Activated CD4-positive, alpha-beta T cell treated with anti-CD3 and anti-CD28 coated beads, Interleukin-2, Interleukin-6, amounts not matched to agents 100 ng/mL and 50 ng/mL, durations not matched to agents 16 hours and 8 hours (primary cell): ENCODE measurements around the gene CORO1C.
A peak's percentile ranks its signal among the peaks of the same experiment; 100 is the strongest.

ENCODE experiments used
- DNase-seq: peaks from one replicate; pipeline ENCODE4 v3.0.0-alpha.2; 2020

Gene CORO1C

DNA sequence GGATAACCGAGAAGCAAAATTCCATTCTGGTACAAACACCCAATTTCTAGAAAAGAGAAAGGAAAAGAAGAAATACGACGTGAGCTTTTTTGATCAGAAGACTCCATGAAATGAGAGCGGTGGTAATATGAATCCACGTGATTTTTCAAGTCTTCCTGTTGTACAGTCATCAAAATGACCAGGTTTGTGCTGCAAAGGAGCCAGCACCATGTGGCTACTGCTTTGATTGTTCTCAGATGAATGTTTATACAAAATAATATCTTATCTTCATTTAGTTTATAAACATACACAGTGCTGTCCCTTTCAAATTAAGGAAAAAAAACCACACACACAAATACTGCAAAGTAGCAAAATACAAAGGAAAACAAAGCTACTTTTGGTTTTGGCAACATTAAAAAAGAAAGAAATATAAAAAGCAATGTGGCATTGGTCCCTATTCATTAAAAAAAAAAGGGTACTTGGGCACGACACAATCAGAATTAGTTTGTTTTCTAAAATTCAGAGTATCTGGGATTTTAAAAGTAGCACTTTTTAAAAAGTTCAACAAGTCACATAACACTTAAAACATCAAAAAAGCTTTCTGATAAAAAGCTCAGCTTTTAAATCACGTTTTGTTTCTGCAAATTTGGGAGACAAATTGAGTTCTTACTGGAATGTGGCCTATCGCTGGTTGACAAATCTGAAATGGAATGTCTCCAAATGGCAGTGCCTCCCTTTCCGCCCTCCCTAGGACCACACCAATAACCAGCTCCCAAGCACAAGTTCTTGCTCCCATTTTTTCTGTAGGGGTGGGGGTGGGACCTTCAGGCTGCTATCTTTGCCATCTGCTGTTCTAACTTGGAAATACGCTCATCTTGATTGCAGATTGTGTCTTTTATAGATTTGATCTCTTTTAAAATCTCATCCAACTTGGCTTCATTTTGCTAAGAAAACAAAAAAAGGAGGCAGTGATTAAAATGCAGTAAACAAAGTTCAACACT lies 84.4 kb downstream of the CORO1C start:
- DNase-seq, result no peak

- DNase-seq, result no peak
Measured at GRCh38 chr12:108645686-108646599, 85.4 kb downstream of the CORO1C start.

DNA sequence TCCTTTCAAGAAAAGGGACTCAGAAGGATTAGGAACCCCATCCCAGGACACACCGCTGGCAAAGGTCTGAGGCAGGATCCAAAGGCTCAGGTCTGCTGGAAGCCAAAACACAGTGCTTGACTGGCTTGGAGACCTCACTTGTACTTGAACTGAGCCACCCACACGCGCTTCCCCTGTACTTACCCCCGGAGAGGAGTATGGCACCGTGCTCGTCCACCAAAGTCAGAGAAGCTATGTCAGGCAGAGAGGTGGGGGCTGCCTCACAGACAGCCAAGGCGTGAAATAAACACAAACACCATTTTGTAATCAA lies 86.6 kb downstream of the CORO1C start:
- no peak for DNase-seq

- DNase-seq, result no peak
Measured at GRCh38 chr12:108643941-108644810, 87.1 kb downstream of the CORO1C start.

- no peak for DNase-seq
Measured at GRCh38 chr12:108642899-108643654, 88.2 kb downstream of the CORO1C start.

DNA sequence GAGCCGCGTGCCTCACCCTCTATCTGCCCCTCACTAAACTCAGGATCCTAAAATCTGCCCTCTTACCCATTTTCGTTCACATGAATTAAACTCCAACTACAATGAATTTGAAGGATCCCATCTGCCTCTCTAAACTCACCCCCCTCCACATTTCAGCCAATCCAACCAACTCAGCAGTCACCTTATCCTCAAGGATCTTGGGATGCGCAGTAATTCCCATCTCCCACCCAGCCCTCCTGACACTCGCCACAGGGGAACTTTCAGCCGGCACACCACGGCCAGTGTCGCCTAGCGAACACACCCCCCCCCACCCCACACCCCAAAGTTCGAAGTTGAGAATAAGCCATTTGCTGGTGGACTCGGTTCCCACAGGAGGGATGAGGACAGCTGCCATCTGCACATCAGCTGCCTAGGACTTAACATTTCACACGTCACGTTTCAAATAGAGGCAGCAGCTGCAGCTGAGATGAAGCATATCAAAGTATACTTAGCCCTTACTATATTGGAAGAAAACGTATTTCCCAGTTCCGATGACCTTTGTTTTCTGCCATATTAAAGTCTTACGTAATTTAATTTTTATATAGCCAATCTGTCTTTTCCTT lies 88.9 kb downstream of the CORO1C start:
- DNase-seq, result no peak

- DNase-seq, result no peak
Measured at GRCh38 chr12:108641446-108642268, 89.7 kb downstream of the CORO1C start.

DNA sequence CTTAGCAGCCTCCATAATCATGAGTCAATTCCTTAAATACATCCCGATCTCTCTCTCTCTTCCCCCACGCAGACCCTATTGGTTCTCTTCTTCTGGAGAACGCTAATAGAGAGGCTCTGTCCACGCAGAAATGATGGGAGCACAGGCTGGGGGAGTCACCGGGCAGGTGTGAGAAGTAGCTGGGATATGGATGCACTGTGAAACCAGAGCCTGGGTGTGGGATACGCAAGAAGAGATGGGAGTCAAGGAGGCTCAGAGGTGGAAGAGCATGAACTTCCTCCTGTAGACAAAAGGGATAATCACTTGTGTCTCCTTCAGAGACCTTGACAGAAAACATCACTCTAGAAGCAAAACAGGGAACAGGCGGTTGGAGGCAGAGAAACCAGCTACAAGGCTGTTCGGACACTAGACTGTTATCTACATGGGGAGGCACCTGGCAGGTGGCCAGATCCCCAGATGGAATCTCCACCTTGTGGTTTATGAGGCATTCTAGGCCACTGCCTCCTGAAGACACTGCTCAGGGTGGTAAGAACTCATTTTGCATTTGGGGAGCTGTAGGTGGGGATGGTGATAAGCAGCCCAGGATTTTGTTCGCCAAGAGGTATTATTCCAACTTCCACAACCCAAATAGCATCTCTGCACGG lies 90.4 kb downstream of the CORO1C start:
- no peak for DNase-seq

- DNase-seq, result no peak
Measured at GRCh38 chr12:108638997-108639822, 92.1 kb downstream of the CORO1C start.

- DNase-seq, result no peak
Measured at GRCh38 chr12:108638141-108638827, 93.0 kb downstream of the CORO1C start.

DNA sequence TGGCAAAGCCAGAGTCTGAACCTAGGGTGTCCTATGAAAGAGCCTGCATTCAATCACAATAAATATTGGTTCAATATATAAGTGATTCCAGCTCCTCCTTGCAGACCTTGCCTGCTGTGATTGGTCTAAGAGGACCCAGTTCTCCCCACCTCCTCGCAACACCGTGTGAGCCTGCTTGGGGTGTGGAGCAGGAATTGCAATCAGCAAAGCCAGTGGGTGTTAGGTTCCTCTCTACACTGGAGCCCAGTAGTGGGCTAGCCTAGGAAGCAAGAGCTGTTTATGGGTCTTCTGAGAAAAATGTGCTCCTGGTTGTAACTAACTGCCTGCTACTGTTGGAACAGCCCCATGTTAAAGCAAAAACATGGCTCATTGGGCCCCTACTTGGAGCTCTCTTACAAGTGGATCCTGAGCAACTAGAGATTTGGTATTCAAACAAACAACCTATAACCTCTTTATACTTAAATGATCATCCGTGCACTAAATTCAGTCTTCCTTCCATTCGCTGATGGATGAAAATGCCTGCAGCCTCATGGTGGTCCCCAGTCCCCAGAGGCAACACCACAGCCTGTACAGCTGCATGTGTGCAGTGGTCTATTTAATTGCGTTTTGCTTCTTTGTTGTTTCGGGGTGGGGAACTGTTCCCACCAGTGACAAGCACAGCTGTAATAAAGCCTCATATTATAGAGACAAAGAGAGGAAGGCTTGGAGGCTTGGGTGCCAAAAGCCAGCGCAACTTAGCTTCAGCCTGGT lies 93.9 kb downstream of the CORO1C start:
- DNase-seq, result no peak

- DNase-seq, result no peak
Measured at GRCh38 chr12:108635997-108636808, 95.1 kb downstream of the CORO1C start.

GRCh38 chr12:108635201-108635996 lies 95.9 kb downstream of the CORO1C start:
- peak; percentile 81 for DNase-seq

DNA sequence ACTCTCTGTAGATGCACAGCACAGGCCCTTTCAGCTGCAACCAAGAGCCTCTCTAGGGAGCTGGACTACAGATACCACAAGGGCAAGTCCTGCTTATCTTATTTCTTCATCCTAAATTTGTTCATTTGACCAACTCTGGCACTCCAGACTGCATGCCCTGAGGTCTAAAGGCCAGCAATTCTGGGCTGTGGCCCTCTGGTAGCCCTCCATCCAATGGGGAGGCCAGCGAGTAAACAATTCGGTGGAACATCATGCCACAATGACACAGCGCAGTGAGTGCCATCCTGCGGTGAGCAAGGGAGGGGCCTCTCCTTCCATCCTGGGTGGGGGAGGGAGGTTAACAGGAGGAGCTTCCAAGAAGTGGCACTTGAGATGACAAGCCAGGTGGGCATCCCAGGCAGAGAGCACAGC lies 97.0 kb downstream of the CORO1C start:
- DNase-seq, result peak; percentile 91

DNA sequence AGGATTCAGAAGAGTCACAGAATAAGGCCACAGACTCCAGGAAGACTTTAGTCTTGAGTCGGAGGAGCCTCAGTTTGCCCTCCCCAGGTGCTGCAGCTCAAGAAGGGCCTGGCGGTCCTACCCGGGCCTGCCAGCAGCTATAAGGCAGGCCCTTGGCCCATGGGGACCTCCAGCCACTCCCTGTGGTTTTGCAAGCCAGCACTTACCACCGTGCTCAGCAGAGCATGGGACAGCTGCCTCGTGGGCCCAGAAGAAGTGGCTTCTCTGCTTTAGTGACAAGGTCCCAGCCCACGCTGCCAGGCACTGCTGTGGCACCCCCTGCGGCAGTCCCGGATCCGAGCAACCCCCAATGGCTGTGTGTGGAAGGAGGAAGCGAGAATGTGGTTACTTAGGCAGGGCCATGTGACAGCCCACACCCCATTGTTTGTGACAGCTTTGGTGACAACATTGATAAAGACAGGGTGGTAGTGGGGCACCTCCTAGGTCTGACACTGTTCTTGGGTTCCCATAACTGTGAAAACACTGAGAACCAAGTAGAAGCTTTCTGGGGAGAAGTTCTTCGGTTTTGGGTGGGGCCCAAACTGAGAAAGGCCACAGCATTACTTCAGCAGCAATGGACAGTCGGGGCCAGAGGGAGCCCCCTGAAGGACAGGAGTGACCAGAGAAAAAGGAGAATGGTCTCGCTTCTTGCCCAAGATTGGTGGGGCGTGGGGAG lies 97.6 kb downstream of the CORO1C start, which contains the start of gene SELPLG:
Gene SELPLG (minus strand): TSS at position 361 of the 715 bp plus-strand sequence. CDS start 9,587 bp downstream, outside the sequence.
- DNase-seq, result peak; percentile 94
